ENCODE data around the gene RAP1GAP2. TPM values are rescaled to one million over a fixed set of nuclear protein-coding genes. Genes with fewer than 3 reads are reported as not detected.
"Not testable (repeated sequence)": the region's sequence is repeated elsewhere in the genome, so short reads cannot be mapped to it uniquely, and the experiment has no call there.

RAP1GAP2 gene
- total and polyA plus RNA-seq, 7 experiments from 2014 or later: 0.54 to 95.6 (median 2.6) TPM

- Histone ChIP-seq H3K4me3 (ENCODE audit: low read length) (no peak overlapping the region), H3K36me3 (ENCODE audit: control insufficient read depth in 2 of 3, insufficient read depth in 3 of 3, low read length in 3 of 3) (no peaks in the 10 kb centered on the region), H3K9me3 (ENCODE audit: control insufficient read depth in 2 of 3, low read length in 3 of 3) (peaks cover 0 to 2% (median 0%) of the 10 kb centered on the region in 3 experiments), H3K27me3 (ENCODE audit: control insufficient read depth in 2 of 2, insufficient read depth in 2 of 2, low read length in 2 of 2) (peaks cover 0 to 4% of the 10 kb centered on the region in 2 donors), H3K4me1 (ENCODE audit: control insufficient read depth in 2 of 2, insufficient read depth in 2 of 2, low read length in 2 of 2) (peaks cover 0 to 5% of the 10 kb centered on the region in 2 donors), H3K27ac (ENCODE audit: low read depth, low read length) (no peak overlapping the region)
- Mint-ChIP-seq H3K27me3 (peaks cover 21 to 48% (median 33%) of the 10 kb centered on the region in 5 donors), H3K9me3 (no peaks in the 10 kb centered on the region), H3K36me3 (no peaks in the 10 kb centered on the region), H3K4me3 (peak overlapping the region in 1 of 10 donors; percentile 20), H3K4me1 (peaks cover 4 to 12% (median 6%) of the 10 kb centered on the region in 7 donors), H3K27ac (no peak overlapping the region)
- intact Hi-C loops (cut with micrococcal nuclease): no loop called here
- POLR2A ChIA-PET: interaction anchor here (0.6 kb wide), 1 partner anchor 9 kb away, joined by 3 read pairs; no protein-coding TSS in a partner anchor
- CTCF ChIA-PET: no interaction called here
- ATAC-seq (no peak), DNase-seq (no peak)
Measured at GRCh38 chr17:2778489-2778888, 17.7 kb upstream of the RAP1GAP2 start.

GRCh38 chr17:2779545-2779944 is 16.7 kb upstream of the RAP1GAP2 start:
- no peaks in the 10 kb centered on the region for H3K36me3 Mint-ChIP-seq

DNA sequence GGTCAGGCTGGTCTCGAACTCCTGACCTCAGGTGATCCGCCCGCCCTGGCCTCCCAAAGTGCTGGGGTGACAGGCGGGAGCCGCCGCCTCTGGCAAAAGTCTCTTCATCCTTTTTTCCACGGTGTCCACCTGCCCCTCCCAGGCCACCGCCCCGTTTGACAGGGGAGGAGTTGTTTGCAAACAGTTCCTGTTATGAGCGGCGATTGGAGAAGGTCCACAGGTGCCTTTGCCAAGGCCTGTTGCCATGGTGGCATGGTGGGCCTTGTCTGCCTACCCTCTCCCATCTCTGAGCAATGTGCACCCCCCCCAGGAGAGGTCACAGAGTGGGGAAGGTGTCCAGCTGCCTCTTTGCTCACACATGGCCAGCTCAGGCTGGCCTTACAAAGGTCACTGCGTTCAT is 16.0 kb upstream of the RAP1GAP2 start:
- no peaks in the 10 kb centered on the region for H3K36me3 Mint-ChIP-seq
- Histone ChIP-seq H3K27ac (ENCODE audit: low read depth, low read length) (no peak overlapping the region), H3K36me3 (ENCODE audit: control insufficient read depth in 2 of 3, insufficient read depth in 3 of 3, low read length in 3 of 3) (no peaks in the 10 kb centered on the region), H3K9me3 (ENCODE audit: control insufficient read depth in 2 of 3, low read length in 3 of 3) (peaks cover 0 to 3% (median 0%) of the 10 kb centered on the region in 3 experiments), H3K4me1 (ENCODE audit: control insufficient read depth in 2 of 2, insufficient read depth in 2 of 2, low read length in 2 of 2) (peaks cover 0 to 5% of the 10 kb centered on the region in 2 donors), H3K4me3 (ENCODE audit: low read length) (no peak overlapping the region), H3K27me3 (ENCODE audit: control insufficient read depth in 2 of 2, insufficient read depth in 2 of 2, low read length in 2 of 2) (peaks cover 0 to 4% of the 10 kb centered on the region in 2 donors)
- H3K4me1 Mint-ChIP-seq: peaks cover 4 to 12% (median 6%) of the 10 kb centered on the region in 7 donors
- H3K4me3 Mint-ChIP-seq: no peak overlapping the region
- ChIA-PET CTCF (no interaction called here), POLR2A (interaction anchor here (0.6 kb wide), 1 partner anchor 715 kb away, joined by 3 read pairs; no protein-coding TSS in a partner anchor)
- peaks cover 10 to 32% (median 17%) of the 10 kb centered on the region in 5 donors for H3K27me3 Mint-ChIP-seq
- intact Hi-C loops (cut with micrococcal nuclease): no loop called here
- no peaks in the 10 kb centered on the region for H3K9me3 Mint-ChIP-seq
- no peak overlapping the region for H3K27ac Mint-ChIP-seq
- ATAC-seq (no peak), DNase-seq (no peak)

More at GRCh38 chr17:2779545-2779944, 16.7 kb upstream of the RAP1GAP2 start:
- H3K27me3 Mint-ChIP-seq: peaks cover 15 to 39% (median 23%) of the 10 kb centered on the region in 5 donors
- peaks cover 4 to 12% (median 6%) of the 10 kb centered on the region in 7 donors for H3K4me1 Mint-ChIP-seq
- DNase-seq (no peak), ATAC-seq (no peak)
- Histone ChIP-seq H3K9me3 (ENCODE audit: control insufficient read depth in 2 of 3, low read length in 3 of 3) (peaks cover 0 to 3% (median 0%) of the 10 kb centered on the region in 3 experiments), H3K4me1 (ENCODE audit: control insufficient read depth in 2 of 2, insufficient read depth in 2 of 2, low read length in 2 of 2) (peaks cover 0 to 5% of the 10 kb centered on the region in 2 donors), H3K27me3 (ENCODE audit: control insufficient read depth in 2 of 2, insufficient read depth in 2 of 2, low read length in 2 of 2) (peaks cover 0 to 4% of the 10 kb centered on the region in 2 donors), H3K27ac (ENCODE audit: low read depth, low read length) (no peak overlapping the region), H3K4me3 (ENCODE audit: low read length) (no peak overlapping the region), H3K36me3 (ENCODE audit: control insufficient read depth in 2 of 3, insufficient read depth in 3 of 3, low read length in 3 of 3) (no peaks in the 10 kb centered on the region)
- ChIA-PET POLR2A (no interaction called here), CTCF (no interaction called here)
- intact Hi-C loops (cut with micrococcal nuclease): no loop called here
- peak overlapping the region in 1 of 10 donors; percentile 34 for H3K4me3 Mint-ChIP-seq
- H3K27ac Mint-ChIP-seq: no peak overlapping the region
- no peaks in the 10 kb centered on the region for H3K9me3 Mint-ChIP-seq

GRCh38 chr17:2780931-2781454 is 15.2 kb upstream of the RAP1GAP2 start:
- DNase-seq (no peak), ATAC-seq (no peak)
- H3K9me3 ChIP-seq (ENCODE audit: control insufficient read depth in 2 of 3, low read length in 3 of 3): peaks cover 0 to 3% (median 0%) of the 10 kb centered on the region in 3 experiments
- H3K27ac Mint-ChIP-seq: no peak overlapping the region
- no peak overlapping the region for H3K4me3 ChIP-seq (ENCODE audit: low read length)
- intact Hi-C loops (cut with micrococcal nuclease): no loop called here
- H3K36me3 Mint-ChIP-seq: no peaks in the 10 kb centered on the region
- H3K9me3 Mint-ChIP-seq: no peaks in the 10 kb centered on the region
- peaks cover 4 to 7% (median 6%) of the 10 kb centered on the region in 7 donors for H3K4me1 Mint-ChIP-seq
- no peak overlapping the region for H3K27ac ChIP-seq (ENCODE audit: low read depth, low read length)
- no peak overlapping the region for H3K4me3 Mint-ChIP-seq
- CTCF ChIA-PET: no interaction called here
- H3K27me3 Mint-ChIP-seq: peaks cover 5 to 25% (median 9%) of the 10 kb centered on the region in 5 donors
- POLR2A ChIA-PET: interaction anchor here (0.6 kb wide), 1 partner anchor 714 kb away, joined by 3 read pairs; no protein-coding TSS in a partner anchor
- peaks cover 0 to 4% of the 10 kb centered on the region in 2 donors for H3K27me3 ChIP-seq (ENCODE audit: control insufficient read depth in 2 of 2, insufficient read depth in 2 of 2, low read length in 2 of 2)
- H3K36me3 ChIP-seq (ENCODE audit: control insufficient read depth in 2 of 3, insufficient read depth in 3 of 3, low read length in 3 of 3): no peaks in the 10 kb centered on the region
- H3K4me1 ChIP-seq (ENCODE audit: control insufficient read depth in 2 of 2, insufficient read depth in 2 of 2, low read length in 2 of 2): peaks cover 0 to 9% of the 10 kb centered on the region in 2 donors

DNA sequence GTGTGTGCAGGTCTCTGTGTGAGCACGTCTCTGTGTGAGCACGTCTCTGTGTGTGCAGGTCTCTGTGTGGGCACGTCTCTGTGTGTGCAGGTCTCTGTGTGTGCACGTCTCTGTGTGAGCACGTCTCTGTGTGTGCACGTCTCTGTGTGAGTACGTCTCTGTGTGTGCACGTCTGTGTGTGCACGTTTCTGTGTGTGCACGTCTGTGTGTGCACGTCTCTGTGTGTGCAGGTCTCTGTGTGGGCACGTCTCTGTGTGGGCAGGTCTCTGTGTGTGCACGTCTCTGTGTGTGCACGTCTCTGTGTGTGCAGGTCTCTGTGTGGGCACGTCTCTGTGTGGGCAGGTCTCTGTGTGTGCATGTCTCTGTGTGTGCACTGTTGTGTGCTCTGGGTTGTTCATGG is 14.6 kb upstream of the RAP1GAP2 start:
- H3K27me3 ChIP-seq (ENCODE audit: control insufficient read depth in 2 of 2, insufficient read depth in 2 of 2, low read length in 2 of 2); H3K27ac Mint-ChIP-seq; H3K4me3 Mint-ChIP-seq; H3K36me3 ChIP-seq (ENCODE audit: control insufficient read depth in 2 of 3, insufficient read depth in 3 of 3, low read length in 3 of 3); H3K9me3 ChIP-seq (ENCODE audit: control insufficient read depth in 2 of 3, low read length in 3 of 3); CTCF ChIA-PET; H3K36me3 Mint-ChIP-seq; H3K4me1 Mint-ChIP-seq; ATAC-seq; H3K4me3 ChIP-seq (ENCODE audit: low read length); H3K9me3 Mint-ChIP-seq; DNase-seq; intact Hi-C loops (cut with micrococcal nuclease); POLR2A ChIA-PET; H3K27ac ChIP-seq (ENCODE audit: low read depth, low read length): not testable (repeated sequence)
- H3K4me1 ChIP-seq (ENCODE audit: control insufficient read depth in 2 of 2, insufficient read depth in 2 of 2, low read length in 2 of 2): peaks cover 0 to 15% of the 10 kb centered on the region in 2 donors
- H3K27me3 Mint-ChIP-seq: peaks cover 5 to 23% (median 9%) of the 10 kb centered on the region in 5 donors

GRCh38 chr17:2782055-2782454 is 14.2 kb upstream of the RAP1GAP2 start:
- POLR2A ChIA-PET: no interaction called here
- H3K27me3 Mint-ChIP-seq: peaks cover 1 to 19% (median 6%) of the 10 kb centered on the region in 5 donors

More at GRCh38 chr17:2782055-2782454, 14.2 kb upstream of the RAP1GAP2 start:
- H3K36me3 ChIP-seq (ENCODE audit: control insufficient read depth in 2 of 3, insufficient read depth in 3 of 3, low read length in 3 of 3): no peaks in the 10 kb centered on the region
- Mint-ChIP-seq H3K36me3 (no peaks in the 10 kb centered on the region), H3K27ac (no peak overlapping the region), H3K4me3 (no peak overlapping the region), H3K4me1 (peaks cover 2 to 7% (median 6%) of the 10 kb centered on the region in 7 donors), H3K9me3 (no peaks in the 10 kb centered on the region)
- H3K27me3 ChIP-seq (ENCODE audit: control insufficient read depth in 2 of 2, insufficient read depth in 2 of 2, low read length in 2 of 2): peaks cover 0 to 2% of the 10 kb centered on the region in 2 donors
- DNase-seq: no peak
- intact Hi-C loops (cut with micrococcal nuclease): no loop called here
- CTCF ChIA-PET: interaction anchor here (0.8 kb wide), 1 partner anchor 55 kb away, joined by 6 read pairs; no protein-coding TSS in a partner anchor
- ATAC-seq: no peak
- no peak overlapping the region for H3K4me3 ChIP-seq (ENCODE audit: low read length)
- no peak overlapping the region for H3K27ac ChIP-seq (ENCODE audit: low read depth, low read length)
- peaks cover 0 to 3% (median 0%) of the 10 kb centered on the region in 3 experiments for H3K9me3 ChIP-seq (ENCODE audit: control insufficient read depth in 2 of 3, low read length in 3 of 3)
- H3K4me1 ChIP-seq (ENCODE audit: control insufficient read depth in 2 of 2, insufficient read depth in 2 of 2, low read length in 2 of 2): peaks cover 0 to 15% of the 10 kb centered on the region in 2 donors
